SKM-1 (cell line): ENCODE measurements around the gene TMCC1.

Experiments
- DNase-seq: peaks from one replicate; lab custom pipeline; 2025; ENCODE audit not compliant: unreplicated experiment; lab: John Stamatoyannopoulos, UW

Gene TMCC1

GRCh38 chr3:129626744-129627349 lies 266.7 kb downstream of the TMCC1 start:
- peak; percentile 70 for DNase-seq

- DNase-seq, result no peak
These were observed 268.2 kb downstream of the TMCC1 start for GRCh38 chr3:129625072-129625874.

- no peak for DNase-seq
These were observed 269.0 kb downstream of the TMCC1 start for GRCh38 chr3:129624347-129625071.

- DNase-seq, result no peak
These were observed 269.9 kb downstream of the TMCC1 start for GRCh38 chr3:129623447-129624118.

- DNase-seq, result no peak
These were observed 270.6 kb downstream of the TMCC1 start for GRCh38 chr3:129622933-129623332.

GRCh38 chr3:129622226-129622874 lies 271.2 kb downstream of the TMCC1 start:
- DNase-seq, result no peak

GRCh38 chr3:129621626-129622225 lies 271.8 kb downstream of the TMCC1 start:
- DNase-seq, result no peak

- no peak for DNase-seq
These were observed 272.5 kb downstream of the TMCC1 start for GRCh38 chr3:129620828-129621559.

GRCh38 chr3:129619726-129620162 lies 273.8 kb downstream of the TMCC1 start:
- no peak for DNase-seq

- no peak for DNase-seq
These were observed 274.4 kb downstream of the TMCC1 start for GRCh38 chr3:129618901-129619671.

- no peak for DNase-seq
These were observed 275.2 kb downstream of the TMCC1 start for GRCh38 chr3:129618186-129618820.

- DNase-seq, result no peak
These were observed 275.9 kb downstream of the TMCC1 start for GRCh38 chr3:129617381-129618185.

GRCh38 chr3:129616713-129617112 lies 276.8 kb downstream of the TMCC1 start:
- no peak for DNase-seq

- DNase-seq, result no peak
These were observed 277.2 kb downstream of the TMCC1 start for GRCh38 chr3:129616291-129616690.

- DNase-seq, result no peak
These were observed 277.7 kb downstream of the TMCC1 start for GRCh38 chr3:129615751-129616281.

- no peak for DNase-seq
These were observed 278.6 kb downstream of the TMCC1 start for GRCh38 chr3:129614927-129615363.

GRCh38 chr3:129614435-129614834 lies 279.1 kb downstream of the TMCC1 start:
- DNase-seq, result no peak
